Testis (tissue), 2 donors: ENCODE measurements around the gene ATG2A.

ENCODE experiments used
- CTCF ChIP-seq, 3 experiments: fragments of 450-650 bp in 2 of 3; fragments of 200-600 bp in 1 of 3; sonication (generic) in 1 of 3; IDR thresholded peaks; one replicate each; pipeline ENCODE4 v1.5.1; 2016 to 2019; ENCODE audit warnings: antibody characterized with exemption in 3 of 3, mild to moderate bottlenecking in 2 of 3, moderate library complexity in 1 of 3
- POLR2A ChIP-seq: fragments of 450-650 bp; IDR thresholded peaks from one replicate; pipeline ENCODE4 v1.6.1; 2017; ENCODE audit warnings: antibody characterized with exemption, mild to moderate bottlenecking, moderate library complexity

DNA sequence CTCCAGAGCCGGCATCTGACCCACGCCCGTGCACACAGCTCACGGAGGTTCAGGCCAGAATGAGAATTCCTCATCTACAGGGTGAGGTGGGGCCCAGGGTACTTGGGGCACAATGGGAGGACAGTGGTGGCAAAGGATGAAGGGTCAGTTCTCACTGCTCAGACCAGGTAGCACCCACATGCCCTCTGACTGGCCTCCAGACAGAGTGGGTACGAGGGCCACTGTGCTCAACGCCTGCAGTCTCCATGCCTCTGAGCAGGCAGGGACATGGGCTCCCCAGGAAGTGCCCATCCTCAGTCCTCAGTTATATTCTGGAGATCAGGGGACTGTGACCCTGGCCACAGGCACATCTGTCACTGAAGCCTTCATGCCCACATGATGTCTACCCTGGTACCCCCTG, 59.5 kb downstream of the ATG2A start:
- TF ChIP-seq POLR2A (no peak), CTCF (IDR thresholded peaks at IDR 0.05) (no peak)
